Heart right ventricle (tissue), 16 donors: ENCODE data around the gene NME2. TPM values are rescaled to one million over a fixed set of nuclear protein-coding genes. Genes with fewer than 3 reads are reported as not detected.

Experiments used
- ATAC-seq, 8 donors: fragments of 200-7000 bp; cut with Tn5 transposase; one replicate each; pipeline ENCODE4 v1.9.1; 2020; ENCODE audit warnings: mild to moderate bottlenecking in 8 of 8, moderate library complexity in 8 of 8, moderate number of reproducible peaks in 1 of 8
- DNase-seq, 2 donors: peaks; one replicate each; pipeline ENCODE4 v3.0.0-alpha.2; 2020
- H3K27ac ChIP-seq, 10 donors: fragments of 200-600 bp; sonication (generic) in 2 of 10; one replicate each; pipeline versions ENCODE4 v1.5.0 to v1.8.0; 2020 to 2022; ENCODE audit warnings: mild to moderate bottlenecking in 3 of 10
- H3K27me3 ChIP-seq, 7 donors: fragments of 200-600 bp; one replicate each; pipeline ENCODE4 v1.8.0; 2021 to 2022; ENCODE audit warnings: mild to moderate bottlenecking in 2 of 7
- H3K36me3 ChIP-seq, 9 donors: fragments of 200-600 bp; sonication (generic) in 1 of 9; one replicate each; pipeline versions ENCODE4 v1.5.0 to v1.8.0; 2020 to 2022; ENCODE audit warnings: mild to moderate bottlenecking in 2 of 9
- H3K4me1 ChIP-seq, 9 donors: fragments of 200-600 bp; sonication (generic) in 1 of 9; one replicate each; pipeline versions ENCODE4 v1.5.0 to v1.8.0; 2020 to 2022; ENCODE audit warnings: mild to moderate bottlenecking in 4 of 9
- H3K4me3 ChIP-seq, 10 donors: fragments of 200-600 bp; sonication (generic) in 2 of 10; one replicate each; pipeline versions ENCODE4 v1.5.0 to v1.8.0; 2020 to 2022; ENCODE audit warnings: mild to moderate bottlenecking in 7 of 10, moderate library complexity in 2 of 10
- H3K9me3 ChIP-seq, 11 donors: fragments of 200-600 bp in 10 of 11; sonication (generic) in 2 of 11; one replicate each; pipeline versions ENCODE4 v1.5.0 to v1.8.0; 2013 to 2022; ENCODE audit warnings: mild to moderate bottlenecking in 2 of 11, control low read depth in 1 of 11, moderate library complexity in 1 of 11
- WGBS, 2 donors: extraction: QIAGEN DNeasy Blood & Tissue Kit; methylation state at CpG; one replicate each; pipeline ENCODE4 v1.1.7; 2013; ENCODE audit warnings: inconsistent platforms in 1 of 2; 5-methylcytosine and 5-hydroxymethylcytosine counted together
- intact Hi-C, 10 donors: fragments of 100-400 bp; cut with DNase I; formaldehyde crosslinking; loops; one replicate each; pipeline versions ENCODE4 v1.11.1 to v1.14.2; 2022
- polyA plus RNA-seq, 2 donors: library from polyadenylated mRNA; stranded (reverse); fragments of 200-250 nt; gene quantifications; one replicate each; pipeline ENCODE4 v1.2.3, GENCODE V29; 2013
- total RNA-seq, 10 donors: library from RNA; stranded (reverse); fragmentation: NEBNext Ultra II Directional in 3 of 10; extraction: Animal tissue kit (Norgen Biotek cat#: 25700) in 3 of 10; gene quantifications; one replicate each; pipeline versions ENCODE4 v1.2.1 to v1.2.4, GENCODE V29; 2021 to 2023
- TF ChIP-seq, protein P1 (sequence below), 9 donors: fragments of 200-600 bp; sonication (generic) in 2 of 9; IDR thresholded peaks; one replicate each; pipeline versions ENCODE4 v1.5.0 to v1.8.0; 2021 to 2022; ENCODE audit warnings: antibody characterized with exemption in 9 of 9, mild to moderate bottlenecking in 5 of 9, moderate library complexity in 1 of 9
- donor health status: Arrhythmogenic right ventricular cardiomyopathy.
- donor health status: ischemic (EF 13 %, LVEDD 7.1; RV severe dilation, severe dysfunction).
- donor health status: healthy with polysubstance abuse.
- donor health status: DM: no; HTN: yes; CAD: no.
- donor health status: DM: no; HTN: no; CAD: no.
- donor health status: ischemic (EF 25% LVEDD 6.9; RV normal size, moderate dysfunction).
- donor health status: ischemic (EF 25% LVEDD 5.7; RV mildly dilated, moderate dysfunction).
- donor health status: healthy.
- donor health status: DM: yes; HTN: yes; CAD: no.
- donor health status: Ischemic cardiomyopathy.
- donor health status: ischemic (EF 35%, LVEDD 5.7; RV mildly dilated, moderate dysfunction).
- donor health status: nonischemic (EF 11% LVEDD 7.7; RV severe dilation, severe dysfunction).
- donor health status: DM: yes; HTN: yes; CAD: no.
- donor health status: PGD.
- donor health status: ischemic (EF 29% LVEDD 5.4; RV normal size, mild dysfunction).
- donor health status: nonischemic (EF 23%, LVEDD 6.1; RV moderate dilation, normal function).

Gene NME2
- total and polyA plus RNA-seq, 12 donors: 117 to 965 (median 233) TPM

DNA sequence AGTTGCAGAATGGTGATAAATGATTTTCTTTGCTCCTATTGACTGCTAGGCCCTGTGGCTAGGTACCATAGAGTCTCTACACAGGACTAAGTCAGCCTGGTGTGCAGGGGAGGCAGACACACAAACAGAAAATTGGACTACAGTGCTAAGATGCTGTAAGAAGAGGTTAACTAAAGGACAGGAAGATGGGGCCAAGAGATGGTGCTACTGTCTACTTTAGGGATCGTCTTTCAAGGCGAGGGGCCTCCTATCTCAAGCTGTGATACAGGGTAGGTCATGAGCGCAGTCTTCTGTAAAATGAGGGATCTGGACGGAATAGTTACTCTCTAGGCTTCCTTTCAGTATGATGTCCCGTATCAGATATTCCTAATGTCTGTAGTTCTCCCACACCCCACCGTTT is 12.0 kb upstream of the NME2 start:
- Histone ChIP-seq H3K4me3 (peak overlapping the region; percentile 51 to 90 (median 71)), H3K9me3 (no peaks in the 10 kb centered on the region), H3K4me1 (peaks cover 0 to 22% (median 12%) of the 10 kb centered on the region in 9 donors), H3K27me3 (no peaks in the 10 kb centered on the region), H3K27ac (peak overlapping the region in 4 of 10 donors; percentile 82 to 91 (median 86)), H3K36me3 (peaks cover 0 to 34% (median 0%) of the 10 kb centered on the region in 9 donors)
- DNase-seq (no peak), ATAC-seq (peak in 2 of 8 donors; percentile 3 to 8)
- TF ChIP-seq, protein P1, sequence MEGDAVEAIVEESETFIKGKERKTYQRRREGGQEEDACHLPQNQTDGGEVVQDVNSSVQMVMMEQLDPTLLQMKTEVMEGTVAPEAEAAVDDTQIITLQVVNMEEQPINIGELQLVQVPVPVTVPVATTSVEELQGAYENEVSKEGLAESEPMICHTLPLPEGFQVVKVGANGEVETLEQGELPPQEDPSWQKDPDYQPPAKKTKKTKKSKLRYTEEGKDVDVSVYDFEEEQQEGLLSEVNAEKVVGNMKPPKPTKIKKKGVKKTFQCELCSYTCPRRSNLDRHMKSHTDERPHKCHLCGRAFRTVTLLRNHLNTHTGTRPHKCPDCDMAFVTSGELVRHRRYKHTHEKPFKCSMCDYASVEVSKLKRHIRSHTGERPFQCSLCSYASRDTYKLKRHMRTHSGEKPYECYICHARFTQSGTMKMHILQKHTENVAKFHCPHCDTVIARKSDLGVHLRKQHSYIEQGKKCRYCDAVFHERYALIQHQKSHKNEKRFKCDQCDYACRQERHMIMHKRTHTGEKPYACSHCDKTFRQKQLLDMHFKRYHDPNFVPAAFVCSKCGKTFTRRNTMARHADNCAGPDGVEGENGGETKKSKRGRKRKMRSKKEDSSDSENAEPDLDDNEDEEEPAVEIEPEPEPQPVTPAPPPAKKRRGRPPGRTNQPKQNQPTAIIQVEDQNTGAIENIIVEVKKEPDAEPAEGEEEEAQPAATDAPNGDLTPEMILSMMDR (IDR thresholded peaks at IDR 0.05): no peak
- intact Hi-C loops: loop anchor here in 4 of 10 donors (5.0 to 10.0 kb wide), 2 partner anchors 152 to 309 kb away; no protein-coding TSS in a partner anchor
- 17 to 19% methylated on average over 6 of the region's 6 CpGs for WGBS, 2 donors

DNA sequence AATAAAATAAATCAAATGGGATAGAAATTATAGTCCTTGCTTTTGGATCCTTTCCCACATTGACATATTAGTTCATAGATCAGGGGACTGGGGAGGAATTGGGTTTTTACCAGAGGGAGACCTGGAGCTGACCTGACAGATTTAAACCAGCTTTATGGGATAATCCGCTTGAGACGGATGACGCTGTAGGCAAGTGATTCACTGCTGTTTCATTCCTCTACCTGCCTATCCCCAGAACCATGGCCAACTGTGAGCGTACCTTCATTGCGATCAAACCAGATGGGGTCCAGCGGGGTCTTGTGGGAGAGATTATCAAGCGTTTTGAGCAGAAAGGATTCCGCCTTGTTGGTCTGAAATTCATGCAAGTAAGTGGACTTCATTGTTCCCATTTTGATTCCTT is 10.8 kb upstream of the NME2 start:
- peaks cover 0 to 46% (median 0%) of the 10 kb centered on the region in 9 donors for H3K36me3 ChIP-seq
- no peak overlapping the region for H3K4me3 ChIP-seq
- TF ChIP-seq, protein P1 (IDR thresholded peaks at IDR 0.05): no peak
- ATAC-seq (no peak), DNase-seq (no peak)
- H3K27me3 ChIP-seq: no peaks in the 10 kb centered on the region
- H3K4me1 ChIP-seq: peaks cover 0 to 22% (median 12%) of the 10 kb centered on the region in 9 donors
- H3K27ac ChIP-seq: no peak overlapping the region
- intact Hi-C loops: loop anchor here in 1 of 10 donors (10.0 kb wide), 1 partner anchor 311 kb away; no protein-coding TSS in a partner anchor
- H3K9me3 ChIP-seq: no peaks in the 10 kb centered on the region
- 97% methylated on average over 8 of the region's 8 CpGs for WGBS, 2 donors

DNA sequence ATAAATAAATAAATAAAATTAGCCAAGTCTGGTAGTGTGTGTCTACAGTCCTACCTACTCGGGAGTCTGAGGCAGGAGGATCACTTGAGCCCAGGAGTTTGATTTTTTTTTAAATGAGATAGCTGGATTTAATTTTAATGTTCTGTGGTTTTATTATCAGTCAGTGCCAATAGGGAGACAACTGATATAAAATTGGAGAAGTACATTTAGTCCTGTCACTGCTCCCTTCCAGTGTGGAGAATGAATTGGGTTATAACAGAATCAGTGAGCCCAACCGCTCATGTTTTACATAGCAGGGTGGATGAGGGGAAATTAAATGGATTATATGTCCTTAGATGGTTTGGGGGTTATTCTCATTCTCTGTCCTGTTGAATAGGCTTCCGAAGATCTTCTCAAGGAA is 6.6 kb upstream of the NME2 start:
- H3K4me1 ChIP-seq: peaks cover 0 to 6% (median 3%) of the 10 kb centered on the region in 9 donors
- DNase-seq (no peak), ATAC-seq (no peak)
- H3K4me3 ChIP-seq: no peak overlapping the region
- no peak overlapping the region for H3K27ac ChIP-seq
- H3K27me3 ChIP-seq: no peaks in the 10 kb centered on the region
- H3K36me3 ChIP-seq: peaks cover 0 to 75% (median 8%) of the 10 kb centered on the region in 9 donors
- WGBS, 2 donors: 95 to 98% methylated on average over 3 of the region's 3 CpGs
- intact Hi-C loops: loop anchor here in 1 of 10 donors (10.0 kb wide), 1 partner anchor 315 kb away; no protein-coding TSS in a partner anchor
- H3K9me3 ChIP-seq: no peaks in the 10 kb centered on the region
- TF ChIP-seq, protein P1 (IDR thresholded peaks at IDR 0.05): no peak

DNA sequence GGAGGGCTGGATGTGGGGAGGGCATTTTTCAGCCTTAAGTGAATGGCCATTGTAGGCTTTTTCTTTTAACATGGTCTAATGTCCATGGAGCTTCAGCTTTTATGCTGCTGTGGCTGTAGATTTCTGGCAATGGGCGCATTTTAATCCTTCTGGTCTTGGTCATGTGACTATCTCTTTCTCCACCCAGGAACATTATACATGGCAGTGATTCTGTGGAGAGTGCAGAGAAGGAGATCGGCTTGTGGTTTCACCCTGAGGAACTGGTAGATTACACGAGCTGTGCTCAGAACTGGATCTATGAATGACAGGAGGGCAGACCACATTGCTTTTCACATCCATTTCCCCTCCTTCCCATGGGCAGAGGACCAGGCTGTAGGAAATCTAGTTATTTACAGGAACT is 4.7 kb upstream of the NME2 start:
- DNase-seq: no peak
- no peaks in the 10 kb centered on the region for H3K27me3 ChIP-seq
- intact Hi-C loops: no loop called here
- TF ChIP-seq, protein P1 (IDR thresholded peaks at IDR 0.05): no peak
- no peak overlapping the region for H3K4me3 ChIP-seq
- 60 to 88% methylated on average over 3 of the region's 3 CpGs for WGBS, 2 donors
- ATAC-seq: no peak
- no peaks in the 10 kb centered on the region for H3K9me3 ChIP-seq
- H3K36me3 ChIP-seq: peaks cover 0 to 66% (median 8%) of the 10 kb centered on the region in 9 donors
- H3K4me1 ChIP-seq: peaks cover 0 to 10% (median 7%) of the 10 kb centered on the region in 9 donors
- H3K27ac ChIP-seq: no peak overlapping the region
